M059J (cell line): ENCODE results near the gene GTF3C6. TPM values are rescaled to one million over a fixed set of nuclear protein-coding genes. Genes with fewer than 3 reads are reported as not detected.
A peak's percentile ranks its signal among the peaks of the same experiment; 100 is the strongest.
"Not testable (repeated sequence)": the region's sequence is repeated elsewhere in the genome, so short reads cannot be mapped to it uniquely, and the experiment has no call there.

Source experiments
- DNase-seq: peaks from one replicate; pipeline ENCODE4 v3.0.0-alpha.2; 2012; ENCODE audit warnings: low read depth
- total RNA-seq: library from RNA; depleted of rRNA; stranded (reverse); fragments of >200 nt; shearing (Covaris generic); gene quantifications from 2 replicates; pipeline ENCODE4 v1.2.3, GENCODE V29; 2014; rRNA removed

Gene GTF3C6
- total RNA-seq, 1 experiment from 2014 or later: 123 TPM

DNA sequence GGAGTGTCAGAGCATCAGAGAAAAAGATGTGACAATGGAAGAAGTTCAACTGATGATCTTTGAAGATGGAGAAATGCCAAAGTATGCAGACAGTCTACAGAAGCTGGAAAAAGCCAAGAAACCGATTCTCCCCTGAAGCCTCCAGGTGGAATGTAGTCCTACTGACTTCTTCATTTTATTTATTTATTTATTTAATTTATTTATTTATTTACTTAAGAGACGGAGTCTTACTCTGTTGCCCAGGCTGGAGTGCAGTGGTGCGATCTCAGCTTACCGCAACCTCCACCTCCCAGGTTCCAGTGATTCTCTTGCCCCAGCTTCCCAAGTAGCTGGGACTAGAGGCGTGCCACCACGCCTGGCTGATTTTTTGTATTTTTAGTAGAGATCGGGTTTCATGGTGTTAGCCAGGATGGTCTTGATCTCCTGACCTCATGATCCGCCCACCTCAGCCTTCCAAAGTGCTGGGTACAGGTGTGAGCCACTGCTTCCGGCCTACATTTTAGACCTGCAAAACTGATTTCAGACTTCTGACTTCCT, 21.1 kb downstream of the GTF3C6 start:
- DNase-seq: no peak

DNA sequence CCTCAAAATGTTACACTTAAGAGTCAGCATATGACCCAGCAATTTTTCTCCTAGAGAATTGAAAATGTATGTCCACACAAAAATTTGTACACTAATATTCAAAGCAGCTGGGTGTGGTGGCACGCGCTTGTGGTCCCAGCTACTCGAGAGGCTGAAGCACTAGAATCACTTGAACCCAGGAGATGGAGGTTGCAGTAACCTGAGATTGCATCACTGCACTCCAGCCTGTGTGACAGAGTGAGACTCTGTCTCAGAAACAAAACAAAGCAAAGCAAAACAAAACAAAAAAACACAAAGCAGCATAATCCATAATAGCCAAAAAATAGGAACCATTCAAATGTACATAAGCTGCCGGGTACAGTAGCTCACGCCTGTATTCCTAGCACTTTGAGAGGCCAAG, 21.7 kb downstream of the GTF3C6 start:
- DNase-seq: no peak

DNA sequence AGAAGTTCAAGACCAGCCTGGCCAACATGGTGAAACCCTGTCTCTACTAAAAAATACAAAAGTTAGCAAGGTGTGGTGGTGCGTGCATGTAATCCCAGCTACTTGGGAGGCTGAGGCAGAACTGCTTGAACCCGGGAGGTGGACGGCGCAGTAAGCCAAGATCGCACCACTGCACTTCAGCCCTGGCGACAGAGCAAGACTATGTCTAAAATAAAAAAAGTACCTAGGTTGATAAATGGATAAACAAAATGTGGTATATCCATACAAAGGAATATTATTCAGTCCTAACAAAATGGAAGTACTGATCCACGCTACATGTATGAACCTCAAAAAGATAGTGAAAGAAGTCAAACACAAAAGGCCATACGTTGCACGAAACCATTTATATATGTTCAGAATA, 22.1 kb downstream of the GTF3C6 start:
- no peak for DNase-seq

DNA sequence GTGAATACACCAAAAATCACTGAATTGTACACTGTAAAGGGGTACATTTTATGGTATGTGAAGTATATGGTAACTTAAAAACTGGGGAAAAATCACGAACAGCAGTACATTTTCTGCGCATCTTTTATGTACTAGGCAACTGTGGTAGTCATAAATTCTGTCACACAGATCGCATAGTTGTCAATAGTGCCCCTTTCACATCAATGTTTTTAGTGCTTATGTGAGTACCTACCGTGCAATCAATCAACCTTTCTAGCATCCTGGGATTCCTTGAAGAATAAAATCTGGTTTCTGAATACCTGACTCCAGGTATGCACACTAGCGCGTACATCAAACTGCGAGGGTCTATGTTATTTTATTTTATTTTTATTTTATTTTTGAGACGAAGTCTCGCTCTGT, 22.7 kb downstream of the GTF3C6 start:
- DNase-seq: peak; percentile 8

DNA sequence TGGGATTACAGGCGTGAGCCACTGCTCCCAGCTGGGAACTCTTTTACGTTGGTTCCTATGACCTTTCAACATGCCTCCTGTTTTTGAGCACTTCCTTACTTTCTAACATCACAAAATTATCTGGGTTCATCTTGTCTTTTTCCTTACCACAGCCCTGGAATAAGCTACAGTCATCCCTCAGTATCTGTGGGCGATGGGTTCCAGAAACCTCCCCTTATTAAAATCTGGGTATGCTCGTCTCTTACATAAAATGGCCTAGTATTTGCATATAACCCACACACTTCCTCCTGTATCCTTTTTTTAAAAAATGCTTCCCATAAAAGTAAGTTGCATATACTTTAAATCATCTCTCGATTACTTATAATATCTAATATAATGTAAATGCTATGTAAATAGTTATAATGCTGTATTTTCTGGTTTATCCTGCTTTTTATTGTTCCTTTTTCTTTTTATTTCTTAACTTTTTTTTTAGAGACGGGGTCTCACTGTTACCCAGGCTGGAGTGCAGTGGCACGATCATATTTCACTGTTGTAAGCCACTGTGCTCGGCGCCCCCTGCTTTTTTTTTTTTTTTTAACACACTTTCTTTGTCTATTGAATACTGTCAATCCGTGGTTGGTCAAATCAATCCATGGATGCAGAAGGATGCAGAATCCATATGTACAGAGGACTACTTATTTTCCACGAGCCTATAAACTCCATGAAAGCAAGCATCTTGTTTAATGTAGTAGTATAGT, 32.5 kb downstream of the GTF3C6 start:
- DNase-seq: no peak

DNA sequence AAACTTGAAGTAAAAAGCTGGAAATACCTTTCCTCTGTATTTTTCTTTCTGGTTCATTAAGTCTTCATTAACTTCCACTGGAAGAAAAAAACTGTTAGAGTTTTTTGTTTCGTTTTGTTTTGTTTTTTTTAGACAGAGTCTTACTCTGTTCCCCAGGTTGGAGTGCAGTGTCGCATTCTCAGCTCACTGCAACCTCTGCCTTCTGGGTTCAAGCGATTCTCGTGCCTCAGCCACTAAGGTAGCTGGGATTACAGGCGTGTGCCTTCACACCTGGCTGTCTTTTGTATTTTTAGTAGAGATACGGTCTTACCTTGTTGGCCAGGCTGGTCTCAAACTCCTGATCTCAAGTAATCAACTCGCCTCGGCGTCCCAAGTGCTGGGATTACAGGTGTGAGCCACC, 38.2 kb downstream of the GTF3C6 start:
- no peak for DNase-seq

DNA sequence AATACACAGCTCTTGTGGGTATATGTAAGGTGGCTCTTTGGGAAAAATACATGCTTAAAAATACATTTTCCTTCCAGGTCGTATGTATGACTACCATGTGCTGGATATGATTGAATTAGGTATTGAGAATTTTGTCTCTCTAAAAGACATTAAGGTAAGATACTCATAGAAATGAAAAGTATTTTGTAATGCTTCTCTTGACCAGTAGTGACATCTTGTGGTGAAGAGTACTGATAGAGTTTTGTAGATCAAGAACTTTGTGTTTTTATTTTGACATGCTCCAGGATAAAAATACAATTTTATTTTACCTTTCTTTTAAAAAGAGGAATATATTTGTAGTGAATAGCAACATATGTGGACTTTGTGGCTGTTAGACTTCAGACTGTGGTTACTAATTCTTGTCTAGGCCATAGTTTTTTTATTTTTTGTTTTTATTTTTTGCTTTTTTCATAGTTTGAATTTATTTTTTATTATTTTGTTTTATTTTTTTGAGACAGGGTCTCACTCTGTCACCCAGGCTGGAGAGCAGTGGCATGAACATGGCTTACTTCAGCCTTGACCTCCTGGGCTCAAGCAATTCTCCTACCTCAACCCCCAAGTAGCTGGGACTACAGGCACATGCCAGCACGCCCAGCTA, 41.2 kb downstream of the GTF3C6 start:
- peak; percentile 65 for DNase-seq

DNA sequence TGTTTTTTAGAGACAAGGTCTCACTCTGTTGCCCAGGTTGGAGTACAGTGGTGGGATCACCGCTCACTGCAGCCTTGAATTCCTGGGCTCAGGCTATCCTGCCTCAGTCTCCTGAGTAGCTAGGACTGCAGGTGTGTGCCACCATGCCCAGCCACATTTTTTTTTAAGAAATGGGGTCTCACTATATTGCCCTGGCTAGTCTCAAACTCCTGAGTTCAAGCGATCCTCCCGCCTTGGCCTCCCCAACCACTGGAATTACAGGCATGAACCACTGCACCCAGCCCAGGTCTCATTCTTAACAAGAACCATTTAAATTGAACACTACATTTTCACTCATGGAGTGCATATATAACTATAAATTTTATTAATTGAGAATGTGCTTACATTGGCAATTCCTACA, 43.8 kb downstream of the GTF3C6 start:
- DNase-seq: no peak

DNA sequence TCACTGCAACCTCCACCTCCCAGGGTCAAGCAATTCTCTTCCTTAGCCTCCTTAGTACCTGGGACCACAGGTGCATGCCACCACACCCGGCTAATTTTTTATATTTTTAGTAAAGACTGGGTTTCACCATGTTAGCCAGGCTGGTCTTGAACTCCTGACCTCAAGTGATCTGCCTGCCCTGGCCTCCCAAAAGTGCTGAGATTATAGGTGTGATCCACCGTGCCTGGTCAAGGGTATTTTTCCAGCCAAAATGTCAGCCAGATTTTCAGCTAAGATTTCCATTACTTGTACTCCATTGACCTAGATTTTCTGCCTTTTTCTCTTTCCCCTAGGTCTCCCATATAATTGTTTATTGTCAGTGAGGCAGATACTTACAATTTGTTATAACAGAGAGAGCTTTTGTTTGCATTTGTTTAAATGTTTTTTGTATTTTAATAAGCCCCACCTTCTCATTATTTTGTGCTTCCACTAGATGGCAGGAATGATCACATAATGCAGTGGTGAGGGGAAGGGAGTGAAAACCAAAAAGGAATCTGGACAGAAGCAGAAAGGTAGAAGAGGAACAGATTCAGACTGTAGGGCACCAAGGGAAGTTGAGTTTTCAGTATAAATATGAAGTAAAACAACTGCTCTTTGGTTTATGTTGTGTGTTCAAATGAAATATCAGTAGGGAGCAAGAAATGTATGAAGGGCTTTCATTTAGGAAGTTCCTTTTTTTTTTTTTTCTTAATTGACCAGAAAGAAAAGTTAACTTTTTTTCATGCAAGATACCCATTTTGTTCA, 53.0 kb downstream of the GTF3C6 start:
- peak; percentile 66 for DNase-seq

DNA sequence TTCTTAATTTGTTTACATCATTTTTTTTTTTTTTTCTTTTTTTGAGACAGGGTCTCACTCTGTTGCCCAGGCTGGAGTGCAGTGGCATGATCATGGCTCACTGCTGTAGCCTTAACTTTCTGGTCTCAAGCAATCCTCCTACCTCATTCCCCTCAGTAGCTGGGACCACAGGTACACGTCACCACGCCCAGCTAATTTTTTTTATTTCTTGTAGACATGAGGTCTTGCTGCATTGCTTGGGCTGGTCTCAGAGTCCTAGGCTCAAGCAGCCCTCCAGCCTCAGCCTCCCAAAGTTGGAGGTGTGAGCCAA, 53.6 kb downstream of the GTF3C6 start:
- no peak for DNase-seq

DNA sequence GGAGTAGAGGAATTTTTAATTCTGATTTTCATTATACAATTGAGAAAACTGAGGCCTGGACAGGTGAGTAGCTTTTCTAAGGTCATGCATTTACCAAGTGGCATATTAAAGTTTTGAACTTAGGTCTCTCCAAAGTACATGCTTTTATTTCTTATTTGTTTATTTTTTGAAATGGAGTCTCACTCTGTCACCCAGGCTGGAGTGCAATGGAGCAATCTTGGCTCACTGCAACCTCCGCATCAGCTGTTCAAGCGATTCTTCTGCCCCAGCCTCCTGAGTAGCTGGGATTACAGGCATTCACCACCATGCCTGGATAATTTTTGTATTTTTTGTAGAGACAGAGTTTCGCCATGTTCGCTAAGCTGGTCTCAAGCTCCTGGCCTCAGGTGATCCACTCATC, 54.0 kb downstream of the GTF3C6 start:
- DNase-seq: not testable (repeated sequence)

DNA sequence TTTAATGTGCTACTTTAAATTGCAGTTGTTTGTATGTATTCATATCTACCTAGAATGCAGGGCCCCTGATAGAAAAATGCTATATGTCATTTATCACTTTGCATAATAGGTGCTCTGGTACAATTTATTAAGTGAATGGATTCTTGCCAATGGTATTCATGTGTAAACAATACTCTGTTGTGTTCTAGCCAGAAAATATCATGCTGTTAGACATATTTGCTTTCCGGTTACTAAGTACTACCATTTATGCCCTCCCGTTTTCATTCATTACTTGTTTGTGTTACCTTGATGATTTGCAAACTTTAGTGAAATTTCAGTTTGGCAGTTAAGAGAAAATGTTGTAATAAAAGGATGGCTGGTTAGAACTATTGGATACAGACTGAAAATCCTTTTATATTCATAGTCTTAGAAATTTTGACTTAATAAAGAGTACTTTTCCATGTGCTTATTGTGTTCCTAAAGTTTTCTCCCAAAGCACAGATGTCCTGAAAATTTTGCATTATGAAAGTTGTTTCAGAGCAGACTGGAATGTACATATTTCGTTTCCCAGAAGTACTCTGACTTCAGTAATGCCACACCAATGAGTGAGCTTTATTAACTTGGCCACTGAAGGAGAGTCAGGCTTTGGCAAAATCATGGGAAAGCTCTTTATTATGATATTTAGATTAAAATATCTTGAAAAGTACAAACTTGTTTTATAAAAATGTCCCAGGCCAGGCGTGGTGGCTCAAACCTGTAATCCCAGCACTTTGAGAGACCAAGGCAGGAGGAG, 54.8 kb downstream of the GTF3C6 start:
- DNase-seq: no peak

DNA sequence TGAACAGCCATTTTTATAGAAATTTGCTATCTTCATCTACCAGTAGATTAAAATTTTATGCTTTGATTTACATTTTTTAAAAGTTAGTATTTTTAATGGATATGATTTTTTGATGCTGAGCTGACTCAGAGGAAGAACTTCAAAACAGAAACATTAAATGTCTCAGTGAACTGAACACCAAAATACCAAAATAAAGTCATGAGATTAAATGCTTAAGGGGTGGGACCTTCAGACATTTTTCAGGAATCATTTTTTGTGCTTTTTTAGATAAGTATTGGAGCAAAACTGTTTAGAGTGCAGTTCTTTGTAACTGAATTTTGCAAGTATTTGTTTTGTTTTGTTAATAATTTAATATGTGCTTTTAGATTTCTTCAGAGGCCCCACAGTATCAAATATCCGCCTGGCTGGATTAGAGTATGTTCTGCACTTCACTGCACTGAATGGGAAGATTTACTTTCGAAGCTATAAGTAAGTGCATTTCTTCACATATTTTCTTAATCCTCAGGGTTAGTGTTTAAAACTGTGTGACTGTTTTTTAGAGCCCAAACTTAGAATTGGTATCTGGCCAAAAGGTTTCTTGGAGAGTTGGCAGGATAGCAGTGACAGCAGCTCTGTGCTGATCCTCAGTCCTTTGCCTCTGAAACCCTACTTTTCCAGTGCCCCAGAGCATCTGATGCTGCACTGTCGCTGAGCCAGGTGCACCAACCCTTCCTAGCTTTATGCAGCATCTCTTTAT, 57.1 kb downstream of the GTF3C6 start:
- no peak for DNase-seq

DNA sequence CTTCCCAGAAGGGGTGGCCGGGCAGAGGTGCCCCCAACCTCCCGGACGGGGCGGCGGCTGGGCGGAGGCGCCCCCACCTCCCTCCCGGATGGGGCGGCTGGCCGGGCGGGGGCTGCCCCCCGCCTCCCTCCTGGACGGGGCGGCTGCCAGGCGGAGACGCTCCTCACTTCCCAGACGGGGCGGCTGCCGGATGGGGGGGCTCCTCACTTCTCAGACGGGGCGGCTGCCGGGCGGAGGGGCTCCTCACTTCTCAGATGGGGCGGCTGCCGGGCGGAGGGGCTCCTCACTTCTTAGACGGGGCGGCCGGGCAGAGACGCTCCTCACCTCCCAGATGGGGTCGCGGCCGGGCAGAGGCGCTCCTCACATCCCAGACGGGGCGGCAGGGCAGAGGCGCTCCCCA, 58.7 kb downstream of the GTF3C6 start:
- not testable (repeated sequence) for DNase-seq

Other genes with a start within 250 kb of the GTF3C6 start
- 17.1 and 30.7 TPM in 2 replicates for gene CDK19, start 143.2 kb upstream of the GTF3C6 start, total RNA-seq
- gene AMD1, start 83.9 kb upstream of the GTF3C6 start, total RNA-seq: 95.8 and 139 TPM in 2 replicates
- 44.3 and 70.4 TPM in 2 replicates for gene RPF2, start 23.3 kb downstream of the GTF3C6 start, total RNA-seq
- gene SLC16A10, start 128.8 kb downstream of the GTF3C6 start, total RNA-seq: 1.7 and 2.1 TPM in 2 replicates